ENCODE data around the gene AVEN.

AVEN gene

GRCh38 chr15:33980159-33980558 is 58.8 kb downstream of the AVEN start:
- no peaks in the 10 kb centered on the region for H3K36me3 ChIP-seq
- no peak for TF ChIP-seq CTCF (IDR thresholded peaks at IDR 0.05; ENCODE audit: low read depth, low read length)
- H3K27me3 ChIP-seq = no peaks in the 10 kb centered on the region
- peaks cover 3% of the 10 kb centered on the region; the same call in 1 of the 2 replicates for H3K4me1 ChIP-seq
- no peak for DNase-seq
- no peak overlapping the region for H3K4me3 ChIP-seq (ENCODE audit: low read depth, low read length)
- H3K9me3 ChIP-seq = no peaks in the 10 kb centered on the region

- no peak for DNase-seq
- Histone ChIP-seq H3K4me3 (ENCODE audit: low read depth, low read length) (no peak overlapping the region), H3K9me3 (no peaks in the 10 kb centered on the region), H3K4me1 (peaks cover 3% of the 10 kb centered on the region; the same call in 1 of the 2 replicates), H3K36me3 (no peaks in the 10 kb centered on the region), H3K27me3 (no peaks in the 10 kb centered on the region)
- TF ChIP-seq CTCF (IDR thresholded peaks at IDR 0.05; ENCODE audit: low read depth, low read length) = no peak; the same call in 1 of the 2 replicates
These were observed 63.9 kb downstream of the AVEN start for GRCh38 chr15:33975022-33975565.

GRCh38 chr15:33971811-33972210 is 67.2 kb downstream of the AVEN start:
- Histone ChIP-seq H3K4me1 (no peaks in the 10 kb centered on the region), H3K27me3 (no peaks in the 10 kb centered on the region), H3K9me3 (no peaks in the 10 kb centered on the region), H3K4me3 (ENCODE audit: low read depth, low read length) (no peak overlapping the region), H3K36me3 (no peaks in the 10 kb centered on the region)
- no peak for DNase-seq
- no peak for TF ChIP-seq CTCF (IDR thresholded peaks at IDR 0.05; ENCODE audit: low read depth, low read length)

- no peak for TF ChIP-seq CTCF (IDR thresholded peaks at IDR 0.05; ENCODE audit: low read depth, low read length)
- Histone ChIP-seq H3K4me3 (ENCODE audit: low read depth, low read length) (peak overlapping the region; percentile 73), H3K4me1 (no peaks in the 10 kb centered on the region), H3K36me3 (no peaks in the 10 kb centered on the region), H3K9me3 (no peaks in the 10 kb centered on the region), H3K27me3 (no peaks in the 10 kb centered on the region)
- no peak for DNase-seq
These were observed 70.2 kb downstream of the AVEN start for GRCh38 chr15:33968821-33969220.

- peaks cover 2% of the 10 kb centered on the region; the same call in 1 of the 2 replicates for H3K4me1 ChIP-seq
- peak within 1 kb of the TSS; percentile 73 for H3K4me3 ChIP-seq (ENCODE audit: low read depth, low read length)
- no peaks in the 10 kb centered on the region for H3K27me3 ChIP-seq
- H3K9me3 ChIP-seq = no peaks in the 10 kb centered on the region
- peak; percentile 42 for TF ChIP-seq CTCF (IDR thresholded peaks at IDR 0.05; ENCODE audit: low read depth, low read length)
- no peaks in the 10 kb centered on the region for H3K36me3 ChIP-seq
- peak; percentile 49 for DNase-seq
These were observed 70.8 kb downstream of the AVEN start, which contains the start of gene CHRM5 for GRCh38 chr15:33968224-33968623. Gene CHRM5, plus strand, starts transcription at chr15:33968497. Its CDS starts 94,221 bp downstream, at chr15:34062718.

GRCh38 chr15:33964665-33965040 is 74.4 kb downstream of the AVEN start:
- Histone ChIP-seq H3K4me1 (peaks cover 8% of the 10 kb centered on the region), H3K9me3 (no peaks in the 10 kb centered on the region), H3K4me3 (ENCODE audit: low read depth, low read length) (no peak overlapping the region), H3K27me3 (no peaks in the 10 kb centered on the region), H3K36me3 (no peaks in the 10 kb centered on the region)
- TF ChIP-seq CTCF (IDR thresholded peaks at IDR 0.05; ENCODE audit: low read depth, low read length) = no peak
- DNase-seq = no peak
